HG02840 (cell line): ENCODE measurements around the gene MILR1.

ENCODE experiments used
- ATAC-seq: cut with Tn5 transposase; IDR thresholded peaks from one replicate; pipeline ENCODE4 v1.9.1; 2021; ENCODE audit warnings: mild to moderate bottlenecking, moderate library complexity, moderate number of reproducible peaks; ENCODE audit not compliant: unreplicated experiment, low FRiP score

MILR1 gene

GRCh38 chr17:64500862-64501765 lies 52.2 kb downstream of the MILR1 start:
- ATAC-seq, result no peak

GRCh38 chr17:64502021-64502420 lies 53.1 kb downstream of the MILR1 start:
- no peak for ATAC-seq

- ATAC-seq, result no peak
These were observed 53.9 kb downstream of the MILR1 start for GRCh38 chr17:64502809-64503208.

- no peak for ATAC-seq
These were observed 54.4 kb downstream of the MILR1 start for GRCh38 chr17:64503341-64503740.

- ATAC-seq, result no peak
These were observed 55.2 kb downstream of the MILR1 start for GRCh38 chr17:64503821-64504768.

GRCh38 chr17:64504769-64505339 lies 55.9 kb downstream of the MILR1 start:
- ATAC-seq, result no peak

- peak; percentile 2 for ATAC-seq
These were observed 56.7 kb downstream of the MILR1 start for GRCh38 chr17:64505340-64506200.

- ATAC-seq, result peak; percentile 65
These were observed 57.3 kb downstream of the MILR1 start, which contains the start of gene DDX5 for GRCh38 chr17:64506201-64506575. TSS of gene DDX5 (minus strand) at chr17:64506289. CDS start at chr17:64506119, 170 bp downstream.

GRCh38 chr17:64506576-64507412 lies 57.9 kb downstream of the MILR1 start, which contains the start of gene CEP95:
TSS of gene CEP95 (plus strand) at chr17:64506977. CDS start at chr17:64507098, 121 bp downstream.
- peak; percentile 64 for ATAC-seq

- ATAC-seq, result peak; percentile 7
These were observed 58.5 kb downstream of the MILR1 start for GRCh38 chr17:64507413-64507782.

- ATAC-seq, result no peak
These were observed 59.8 kb downstream of the MILR1 start for GRCh38 chr17:64508683-64509082.

- no peak for ATAC-seq
These were observed 60.3 kb downstream of the MILR1 start for GRCh38 chr17:64509179-64509578.

- ATAC-seq, result no peak
These were observed 66.5 kb downstream of the MILR1 start for GRCh38 chr17:64515419-64515818.

GRCh38 chr17:64515829-64516228 lies 66.9 kb downstream of the MILR1 start:
- ATAC-seq, result no peak
